HepG2 (cell line): ENCODE data around the gene PKM. TPM values are rescaled to one million over a fixed set of nuclear protein-coding genes. Genes with fewer than 3 reads are reported as not detected.
A peak's percentile ranks its signal among the peaks of the same experiment; 100 is the strongest.

Source experiments
- AKAP8 ChIP-seq: sonication (generic); formaldehyde crosslinking; IDR thresholded peaks from 2 replicates; pipeline ENCODE4 v1.5.1; 2020; ENCODE audit warnings: mild to moderate bottlenecking, missing genetic modification reagents
- FOXO4 ChIP-seq: sonication (generic); formaldehyde crosslinking; conservative IDR thresholded peaks from 2 replicates; pipeline ENCODE4 v1.8.1; 2023; ENCODE audit warnings: missing genetic modification reagents
- MXD3 ChIP-seq: IDR thresholded peaks from 2 replicates; pipeline ENCODE4 v1.6.1; 2016; ENCODE audit warnings: mild to moderate bottlenecking, missing biosample characterization, missing genetic modification reagents
- NFIC ChIP-seq: IDR thresholded peaks from 2 replicates; pipeline ENCODE4 v1.6.1; 2012; ENCODE audit warnings: mild to moderate bottlenecking, low read length, inconsistent platforms
- POLR2G ChIP-seq: fragments of 200-400 bp; formaldehyde crosslinking; IDR thresholded peaks from 2 replicates; pipeline ENCODE4 v1.6.1; 2018; ENCODE audit warnings: mild to moderate bottlenecking, low read depth, low read length, moderate library complexity
- PRMT3 ChIP-seq: sonication (generic); formaldehyde crosslinking; IDR thresholded peaks from 2 replicates; pipeline ENCODE4 v1.8.1; 2022; ENCODE audit warnings: low read depth, mild to moderate bottlenecking, moderate library complexity, missing genetic modification reagents, borderline replicate concordance
- RBM22 ChIP-seq: fragments of 200-400 bp; formaldehyde crosslinking; optimal IDR thresholded peaks from 2 replicates; pipeline ENCODE3; 2017; ENCODE audit warnings: mild to moderate bottlenecking, low read length, moderate library complexity
- SALL1 ChIP-seq: sonication (generic); formaldehyde crosslinking; IDR thresholded peaks from 2 replicates; pipeline ENCODE4 v1.8.0; 2022; ENCODE audit warnings: mild to moderate bottlenecking, missing genetic modification reagents
- SSRP1 ChIP-seq: IDR thresholded peaks from 2 replicates; pipeline ENCODE4 v1.6.1; 2016; ENCODE audit warnings: control low read depth
- THAP9 ChIP-seq: sonication (generic); formaldehyde crosslinking; IDR thresholded peaks from 2 replicates; pipeline ENCODE4; 2020; ENCODE audit warnings: missing genetic modification reagents, mild to moderate bottlenecking, borderline replicate concordance
- YEATS4 ChIP-seq: sonication (generic); formaldehyde crosslinking; IDR thresholded peaks from 2 replicates; pipeline ENCODE4 v1.4.0; 2020; ENCODE audit warnings: missing genetic modification reagents, borderline replicate concordance
- ZC3H13 ChIP-seq: sonication (generic); formaldehyde crosslinking; IDR thresholded peaks from 2 replicates; pipeline ENCODE4 v1.8.1; 2023; ENCODE audit warnings: mild to moderate bottlenecking, missing genetic modification reagents, moderate library complexity
- ZNF124 ChIP-seq: sonication (generic); formaldehyde crosslinking; IDR thresholded peaks from 2 replicates; pipeline ENCODE4 v1.4.0; 2020; ENCODE audit warnings: missing genetic modification reagents
- ZNF687 ChIP-seq: sonication (generic); formaldehyde crosslinking; IDR thresholded peaks from 2 replicates; pipeline ENCODE4 v1.5.1; 2020; ENCODE audit warnings: mild to moderate bottlenecking, missing genetic modification reagents, moderate library complexity
- polyA plus RNA-seq, 8 experiments: library from polyadenylated mRNA; depleted of rRNA in 3 of 8; stranded (reverse) in 7 of 8; unstranded in 1 of 8; fragments of >200 nt; fragmentation: Illumina TruSeq in 4 of 8; extraction: Trizol in 4 of 8; gene quantifications; 2 replicates each; pipeline versions ENCODE4 v1.2.1 to v1.2.3, GENCODE V29; 2011 to 2016; ENCODE audit warnings: low read depth in 4 of 8, missing spikeins in 1 of 8, mixed read lengths in 1 of 8; ENCODE audit not compliant: insufficient read depth in 1 of 8
- total RNA-seq, 5 experiments: library from RNA; depleted of rRNA; stranded (reverse); fragments of >200 nt; fragmentation: Illumina TruSeq; extraction: Trizol; gene quantifications; 2 replicates each; pipeline ENCODE4 v1.2.3, GENCODE V29; 2016; ENCODE audit warnings: low read depth in 1 of 5

PKM gene
- total and polyA plus RNA-seq, 2 of the 13 experiments (the other 11 are each of a cell fraction or from before 2014, with no cell fraction given) = 488 to 780 TPM

GRCh38 chr15:72198356-72199204, 32.4 kb downstream of the PKM start (continued):
- TF ChIP-seq SALL1 (CRISPR knock-in tag) (peak; percentile 20; the same call in 1 of the 2 replicates), ZNF124 (0 out of 2 replicates have a peak, but pooled peaks have one; percentile 16), RBM22 (peak; percentile 88), MXD3 (CRISPR knock-in tag) (no peak), POLR2G (peak; percentile 78), YEATS4 (CRISPR knock-in tag) (no peak), NFIC (peak; percentile 38; the same call in 1 of the 2 replicates), PRMT3 (CRISPR knock-in tag) (no peak), FOXO4 (CRISPR knock-in tag) (peak; percentile 83; the same call in 1 of the 2 replicates), AKAP8 (CRISPR knock-in tag) (peak; percentile 95), ZC3H13 (CRISPR knock-in tag) (0 out of 2 replicates have a peak, but pooled peaks have one; percentile 31), SSRP1 (CRISPR knock-in tag) (peak; percentile 46; the same call in 1 of the 2 replicates), THAP9 (CRISPR knock-in tag) (0 out of 2 replicates have a peak, but pooled peaks have one; percentile 16), ZNF687 (CRISPR knock-in tag) (peak; percentile 49)
